ENCODE data around the gene ITPA.
A peak's percentile ranks its signal among the peaks of the same experiment; 100 is the strongest.
"Not testable (repeated sequence)": the region's sequence is repeated elsewhere in the genome, so short reads cannot be mapped to it uniquely, and the experiment has no call there.

Gene ITPA

DNA sequence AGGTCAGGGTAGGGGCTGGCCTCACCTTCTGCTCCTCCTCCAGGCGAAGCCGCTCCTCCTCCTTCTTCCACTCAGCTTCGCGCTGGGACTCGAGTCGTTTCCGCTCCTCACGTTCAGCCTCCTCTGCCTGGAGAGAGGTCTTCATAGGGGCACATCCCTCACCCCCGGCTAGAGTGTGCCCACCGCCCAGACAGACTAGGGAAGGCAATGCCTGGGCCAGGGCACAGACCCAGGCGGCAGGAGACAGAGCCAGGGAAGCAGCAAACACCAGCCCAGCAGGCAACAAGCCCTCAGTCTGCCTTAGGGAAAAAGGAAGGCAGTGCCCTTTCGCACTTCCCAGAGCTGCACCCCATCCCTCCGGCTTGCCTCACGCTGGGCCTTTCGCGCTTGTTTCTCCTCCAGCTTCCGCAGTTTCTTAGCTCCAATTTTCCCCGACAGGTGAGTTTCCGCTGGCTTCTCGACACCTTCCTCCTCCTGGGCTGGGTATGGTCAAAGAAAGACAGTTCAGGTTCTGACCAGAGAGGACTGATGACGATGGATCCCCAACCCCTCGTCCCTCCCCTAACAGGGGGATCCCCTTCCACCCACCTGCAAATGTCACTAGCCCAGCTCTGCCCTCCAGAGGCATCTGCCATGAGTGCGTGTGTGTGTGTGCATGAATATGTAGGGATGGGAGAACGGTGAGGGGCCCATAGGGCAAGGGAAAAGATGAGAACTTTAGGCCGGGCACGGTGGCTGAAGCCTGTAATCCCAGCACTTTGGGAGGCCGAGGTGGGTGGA lies 9.1 kb upstream of the ITPA start:
- DNase-seq (ENCODE audit: low spot score) = no peak

DNA sequence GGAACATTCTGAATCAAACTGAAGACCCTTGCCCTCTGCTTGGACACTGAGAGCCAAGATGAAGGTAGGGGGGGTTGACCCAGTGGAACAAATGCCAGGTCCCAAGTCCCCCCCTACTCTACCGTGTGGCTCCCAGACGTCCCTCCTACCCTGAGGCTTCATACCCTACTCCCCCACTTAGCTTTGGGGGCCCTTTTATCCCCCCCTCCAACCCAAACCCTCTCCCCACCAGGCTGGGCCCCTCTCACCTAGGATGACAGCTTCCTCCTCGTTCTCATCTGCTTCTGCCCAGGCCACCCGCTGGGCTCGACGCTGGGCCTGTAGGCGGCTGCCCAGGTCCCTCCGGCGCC lies 6.4 kb upstream of the ITPA start:
- DNase-seq (ENCODE audit: low spot score) = no peak

DNA sequence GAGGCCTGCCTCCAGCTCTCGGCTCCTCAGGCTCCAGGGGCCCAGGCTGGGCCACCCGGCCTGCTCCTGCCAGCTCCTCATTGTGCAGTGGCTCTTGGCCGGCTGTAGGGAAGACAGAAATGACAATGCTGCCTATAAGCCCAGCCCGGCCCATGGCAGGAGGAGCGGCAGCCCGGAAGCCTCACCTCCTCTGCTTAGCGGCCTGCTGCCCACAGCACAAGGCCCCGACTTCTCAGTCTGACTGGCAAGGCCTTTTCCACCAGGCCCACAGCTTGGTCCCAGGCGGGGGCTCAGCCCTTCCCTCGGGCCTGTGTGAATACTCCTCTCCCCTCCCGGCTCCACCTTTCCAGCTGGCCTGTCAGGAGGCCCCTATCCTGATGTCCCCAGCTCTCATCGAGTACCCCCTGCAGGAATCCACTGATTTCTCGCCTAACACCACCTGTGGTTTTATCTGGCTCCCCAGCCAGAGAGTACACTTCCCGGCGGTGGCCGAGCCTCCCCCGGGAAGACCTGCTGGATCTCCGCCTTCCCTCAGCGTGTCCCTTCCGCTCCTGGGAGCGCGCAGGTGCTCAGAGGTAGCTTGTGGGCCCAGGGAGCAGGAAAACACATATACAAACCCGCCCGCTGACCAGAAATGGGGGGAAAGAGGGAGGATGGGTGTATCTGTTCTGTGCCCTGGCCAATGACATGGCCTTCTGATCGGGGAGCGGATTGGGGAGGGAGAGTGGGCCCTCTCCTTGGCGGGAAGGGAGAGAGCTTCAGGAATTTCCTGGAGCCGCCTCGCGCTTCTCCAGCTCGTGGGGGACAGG lies 5.8 kb upstream of the ITPA start:
- no peak for DNase-seq (ENCODE audit: low spot score)

DNA sequence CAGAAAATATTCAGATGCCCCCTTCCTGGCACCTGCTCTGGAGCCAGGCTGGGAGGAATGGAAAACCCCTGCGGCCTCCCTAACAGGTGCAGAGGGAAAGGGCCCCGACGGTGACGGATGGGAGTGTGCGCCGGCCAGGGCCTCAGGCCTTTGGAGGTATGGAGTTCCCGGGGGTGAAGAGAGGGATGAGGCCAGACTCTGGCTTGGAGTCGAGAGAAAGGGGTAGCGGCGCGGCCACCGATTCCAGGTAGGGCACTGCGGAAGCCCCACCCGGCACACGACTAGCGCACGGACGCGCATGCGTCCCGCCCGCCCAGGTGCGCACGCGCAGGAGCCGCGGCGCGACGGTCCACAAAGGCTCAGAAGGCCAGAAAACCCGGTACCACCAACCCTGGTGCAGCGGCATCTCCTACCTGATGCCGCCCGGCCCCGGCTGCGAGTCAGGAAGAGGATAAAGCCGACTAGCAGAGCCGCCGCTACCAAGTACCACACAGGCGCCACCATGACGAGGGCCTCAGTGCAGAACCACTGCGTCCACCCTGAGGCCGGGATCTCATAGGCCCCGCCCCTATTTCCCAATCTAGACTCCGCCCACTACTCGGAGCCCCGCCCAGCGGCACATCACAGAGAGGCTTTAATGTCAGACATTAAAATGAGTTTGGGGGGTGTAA lies 5.0 kb upstream of the ITPA start, which contains the start of gene DDRGK1:
Gene DDRGK1, minus strand, starts transcription at position 559 of the 671 bp plus-strand sequence. Its CDS starts 55 bp downstream, at position 504.
- peak; percentile 87 for DNase-seq (ENCODE audit: low spot score)

DNA sequence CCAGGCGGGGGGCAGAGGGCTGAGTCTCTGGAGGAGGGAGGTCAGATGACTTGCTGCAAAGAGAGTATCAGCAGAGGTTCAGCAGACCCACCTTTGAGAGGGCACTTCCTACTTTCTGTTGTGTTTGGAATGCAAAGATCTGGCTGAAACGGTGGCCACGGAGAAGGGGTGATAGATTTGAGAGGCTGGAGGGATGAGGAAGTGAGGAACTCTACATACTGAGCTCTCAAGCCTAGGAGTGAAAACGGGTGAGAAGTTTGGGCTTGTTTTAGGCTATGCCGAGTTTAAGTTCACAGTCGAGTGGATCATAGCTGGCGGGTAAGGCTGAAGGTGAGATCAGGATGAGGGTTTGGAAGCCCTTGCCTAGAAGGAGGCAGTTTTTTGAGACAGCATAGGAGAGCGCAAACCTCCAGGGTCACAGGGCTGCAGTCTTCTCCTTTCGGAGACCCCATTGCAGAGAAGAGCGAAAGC lies 477 bp upstream of the ITPA start:
- DNase-seq (ENCODE audit: low spot score) = no peak

DNA sequence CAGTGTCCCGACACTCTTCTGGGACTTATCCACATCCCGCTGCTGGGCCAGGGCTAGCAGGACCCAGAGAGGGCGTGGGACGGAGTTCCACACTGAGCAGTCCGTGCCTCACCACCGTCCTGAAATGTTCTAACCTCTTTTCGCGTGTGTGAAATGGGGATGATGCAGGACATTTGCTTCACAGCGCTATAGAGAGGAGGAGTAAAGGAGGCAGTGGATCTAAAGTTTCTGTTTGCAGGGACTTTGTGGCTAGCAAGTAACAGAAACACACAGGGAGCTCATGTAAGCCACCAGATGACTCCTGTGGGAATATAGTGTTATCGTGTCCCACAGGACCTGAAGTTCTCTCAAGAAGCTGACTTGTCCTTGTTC lies 634 bp downstream of the ITPA start:
- no peak for DNase-seq (ENCODE audit: low spot score)

DNA sequence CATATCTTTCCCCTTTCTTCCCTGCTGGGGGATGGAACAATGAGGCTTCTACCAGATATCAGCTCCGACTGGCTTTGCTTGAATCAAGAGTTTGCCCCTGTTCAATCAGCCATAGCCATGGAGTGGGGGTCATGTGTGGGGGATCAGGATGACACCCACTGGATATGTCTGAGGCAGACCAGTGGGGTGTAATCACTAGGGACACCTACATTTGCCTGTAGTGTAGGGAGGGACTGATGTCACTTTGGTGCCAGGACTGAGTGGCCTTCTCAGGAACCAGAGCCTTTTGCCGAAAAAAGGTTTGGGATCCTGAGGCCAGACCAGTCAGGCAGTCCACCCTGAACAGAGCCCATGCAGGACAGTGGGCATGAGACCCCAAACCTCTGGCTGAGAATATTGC lies 1.0 kb downstream of the ITPA start:
- DNase-seq (ENCODE audit: low spot score) = no peak

DNA sequence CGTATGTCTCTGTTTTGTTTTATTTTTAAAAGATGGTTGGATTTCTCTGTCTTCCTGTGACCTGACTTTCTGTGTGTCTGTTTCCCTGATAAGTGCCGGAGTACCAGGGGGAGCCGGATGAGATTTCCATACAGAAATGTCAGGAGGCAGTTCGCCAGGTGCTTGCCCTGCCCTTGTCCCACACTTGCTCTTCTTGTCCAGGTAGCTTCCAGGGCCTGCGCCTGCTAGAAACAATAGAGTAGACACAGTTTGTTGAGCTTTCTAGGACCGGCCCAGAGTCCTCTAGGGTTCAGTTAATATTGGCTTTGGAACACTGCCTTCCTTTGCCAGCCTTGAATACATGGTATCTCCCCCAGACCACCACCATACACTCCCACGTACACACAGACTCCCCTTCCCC lies 3.9 kb downstream of the ITPA start:
- no peak for DNase-seq (ENCODE audit: low spot score)

DNA sequence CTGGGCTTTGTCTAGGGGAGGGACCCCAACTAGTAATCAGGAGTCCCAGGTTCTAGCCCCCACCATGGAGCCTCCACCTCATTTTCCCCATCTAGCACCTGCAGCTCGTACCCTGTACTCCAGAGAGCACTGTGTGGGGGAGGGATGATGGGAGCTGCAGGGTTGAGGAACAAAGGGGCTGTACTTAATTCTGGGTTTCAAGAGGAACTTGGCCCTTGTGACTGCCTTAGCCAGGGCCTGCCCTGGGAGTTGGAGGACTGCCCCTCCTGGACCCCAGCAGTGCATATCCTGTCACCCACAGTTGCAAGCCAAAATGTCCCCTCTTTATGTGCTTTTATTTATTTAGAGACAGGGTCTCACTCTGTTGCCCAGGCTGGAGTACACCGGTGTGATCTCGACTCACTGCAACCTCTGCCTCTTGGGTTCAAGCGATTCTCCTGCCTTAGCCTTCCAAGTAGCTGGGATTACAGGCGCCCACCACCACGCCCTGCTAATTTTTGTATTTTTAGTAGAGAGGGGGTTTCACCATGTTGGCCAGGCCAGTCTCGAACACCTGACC lies 6.1 kb downstream of the ITPA start:
- DNase-seq (ENCODE audit: low spot score) = not testable (repeated sequence)

DNA sequence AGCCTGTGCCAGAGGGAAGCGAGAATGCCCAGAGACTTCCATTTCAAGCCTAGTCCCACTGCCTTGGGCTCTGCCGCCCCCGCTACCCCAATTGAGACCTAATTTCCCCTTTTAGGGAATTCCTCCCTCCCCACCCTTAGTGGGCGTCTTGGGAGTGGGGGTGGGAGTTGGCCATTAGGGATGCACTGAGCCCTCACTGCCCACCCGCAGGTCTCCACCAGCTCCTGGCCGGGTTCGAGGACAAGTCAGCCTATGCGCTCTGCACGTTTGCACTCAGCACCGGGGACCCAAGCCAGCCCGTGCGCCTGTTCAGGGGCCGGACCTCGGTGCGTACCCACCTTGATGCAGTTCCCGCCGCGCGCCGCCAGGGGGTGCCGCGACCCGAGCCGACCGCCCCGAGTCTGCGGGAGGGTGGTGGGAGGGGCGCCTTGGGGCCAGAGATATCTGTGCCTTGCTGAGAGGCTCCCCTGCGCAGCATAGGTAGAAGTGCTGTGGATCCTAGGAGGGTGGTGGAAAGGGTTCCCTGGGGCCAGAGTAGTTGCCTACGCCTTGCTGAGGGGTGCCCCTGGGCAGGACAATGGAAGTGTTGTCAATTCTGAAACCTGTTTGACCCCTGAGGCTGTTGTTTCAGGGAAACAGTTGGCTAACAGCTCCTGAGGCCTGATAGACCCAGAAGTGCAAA lies 9.2 kb downstream of the ITPA start:
- no peak for DNase-seq (ENCODE audit: low spot score)

DNA sequence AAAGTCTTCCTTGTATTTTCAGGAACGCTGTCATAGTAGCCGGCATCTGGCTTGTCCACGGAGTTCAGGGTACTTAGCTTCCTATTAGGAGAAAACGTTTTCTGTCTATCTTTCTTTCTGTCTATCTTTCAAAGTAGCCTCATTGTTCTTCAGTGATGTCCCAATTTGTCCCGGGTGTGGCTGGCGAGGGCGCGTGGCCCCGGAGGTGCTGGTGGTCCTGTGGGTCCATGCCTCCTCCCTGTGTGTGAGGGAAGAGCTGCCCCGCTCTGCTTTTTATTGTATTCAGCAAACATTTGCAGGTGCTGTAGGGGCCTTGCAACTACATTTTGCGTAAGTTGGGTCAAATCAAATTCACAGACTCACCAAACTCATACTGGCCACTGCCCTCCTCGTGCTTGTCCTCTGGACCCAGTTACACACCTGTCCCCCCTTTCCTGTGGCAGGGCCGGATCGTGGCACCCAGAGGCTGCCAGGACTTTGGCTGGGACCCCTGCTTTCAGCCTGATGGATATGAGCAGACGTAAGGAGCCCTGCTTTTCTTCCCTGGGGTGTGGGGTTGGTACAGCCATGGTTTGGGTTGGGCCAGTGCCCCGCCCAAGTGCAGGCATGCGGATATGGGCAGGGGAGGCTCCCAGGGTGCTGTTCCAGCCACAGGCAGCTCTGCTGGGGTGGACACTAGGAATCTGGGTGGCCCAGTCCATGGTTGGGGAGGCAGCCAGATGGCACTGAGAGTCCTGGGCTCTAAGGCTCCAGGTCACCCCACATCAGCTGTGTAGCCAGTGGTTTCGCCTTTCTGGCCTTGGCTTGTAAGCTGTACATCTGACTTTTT lies 12.3 kb downstream of the ITPA start:
- DNase-seq (ENCODE audit: low spot score) = no peak

DNA sequence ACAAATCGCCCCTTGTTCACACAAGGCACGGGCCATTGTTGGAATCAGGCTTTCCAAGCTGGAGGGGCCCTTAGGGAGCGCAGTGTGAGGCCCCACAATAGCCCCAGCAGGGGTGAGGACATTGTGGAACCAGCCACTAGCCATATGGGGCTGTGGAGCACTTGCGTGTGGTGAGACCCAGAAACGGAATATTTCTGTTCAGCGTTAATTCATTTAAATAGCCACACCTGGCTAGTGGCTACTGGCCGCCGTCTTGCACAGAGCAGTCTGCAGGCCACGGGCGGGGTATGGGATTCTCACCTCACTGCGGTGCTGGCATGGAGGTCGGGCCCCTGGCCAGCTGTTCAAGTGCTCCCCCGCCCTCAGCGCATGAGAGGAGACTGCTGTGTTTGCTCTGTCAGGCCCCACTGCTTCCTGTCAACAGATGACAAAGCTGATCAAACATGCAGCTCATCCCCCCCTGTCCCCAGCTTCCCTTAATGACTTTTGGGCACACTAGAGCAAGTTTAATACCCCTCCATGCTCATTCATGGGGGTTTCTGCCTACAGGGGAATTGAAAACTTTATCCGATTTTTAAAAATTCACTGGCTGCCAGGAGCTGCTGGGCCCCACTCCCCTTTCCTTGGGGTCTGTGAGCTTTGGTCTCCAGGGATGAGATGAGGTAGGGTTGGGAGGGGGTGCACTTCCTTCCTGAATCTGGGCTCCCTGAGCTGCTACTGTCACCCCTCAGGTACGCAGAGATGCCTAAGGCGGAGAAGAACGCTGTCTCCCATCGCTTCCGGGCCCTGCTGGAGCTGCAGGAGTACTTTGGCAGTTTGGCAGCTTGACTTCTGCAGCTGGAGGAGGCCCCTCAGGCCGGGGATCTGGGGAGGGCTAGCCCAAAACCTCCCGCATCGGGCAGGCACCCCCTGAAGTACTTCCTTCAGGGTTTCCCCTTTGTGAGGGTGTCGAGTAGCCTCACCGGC lies 13.6 kb downstream of the ITPA start:
- no peak for DNase-seq (ENCODE audit: low spot score)

DNA sequence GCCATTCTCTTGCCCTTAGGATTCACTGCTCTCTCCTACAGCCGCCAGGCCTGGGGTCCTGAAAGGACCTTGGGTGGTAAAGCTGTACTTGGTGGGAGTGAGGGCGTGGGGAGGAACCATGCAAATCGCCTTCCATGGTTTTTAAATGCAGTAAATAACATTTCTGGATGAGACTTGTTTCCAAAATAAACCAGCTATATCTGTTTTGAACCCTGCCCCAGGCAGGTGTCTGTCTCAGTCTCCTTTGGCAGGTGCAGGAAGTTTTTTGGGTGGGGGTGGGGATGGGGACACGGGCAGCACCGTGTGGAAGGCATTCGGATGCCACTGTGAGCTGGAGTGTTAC lies 14.3 kb downstream of the ITPA start:
- DNase-seq (ENCODE audit: low spot score) = no peak

DNA sequence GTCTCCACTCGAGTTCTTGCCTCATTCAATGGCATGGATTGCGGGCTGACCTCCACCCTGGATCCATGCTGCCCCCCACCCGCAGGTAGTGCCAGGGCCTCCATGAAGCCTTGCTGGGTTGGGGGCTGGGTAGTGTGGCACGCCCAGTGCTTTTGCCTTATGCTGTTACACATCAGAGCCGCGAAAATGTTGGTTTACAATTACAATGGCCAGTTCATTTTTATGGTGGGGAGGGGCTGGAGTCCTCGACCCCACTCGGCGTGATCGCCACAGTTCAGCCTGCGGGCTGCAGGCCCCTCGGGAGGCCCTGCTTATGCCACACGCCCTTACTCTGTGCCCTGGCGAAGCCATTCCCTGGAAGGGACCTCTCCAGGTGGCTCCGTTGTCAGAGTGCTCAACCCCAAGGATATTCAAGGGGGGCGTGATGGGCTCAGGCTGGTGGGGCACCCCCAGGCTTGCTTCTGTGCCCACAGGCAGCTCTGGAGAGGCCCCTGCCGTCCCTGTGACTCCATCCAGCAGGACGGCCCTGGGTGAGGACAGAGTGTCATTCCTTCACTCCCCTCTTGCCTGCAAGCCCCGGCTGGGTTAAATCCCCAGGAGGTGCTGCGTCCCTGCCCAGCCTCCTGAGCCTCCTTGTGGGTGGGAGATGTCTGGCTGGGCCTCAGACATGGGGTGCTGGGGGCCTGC lies 14.8 kb downstream of the ITPA start:
- no peak for DNase-seq (ENCODE audit: low spot score)

DNA sequence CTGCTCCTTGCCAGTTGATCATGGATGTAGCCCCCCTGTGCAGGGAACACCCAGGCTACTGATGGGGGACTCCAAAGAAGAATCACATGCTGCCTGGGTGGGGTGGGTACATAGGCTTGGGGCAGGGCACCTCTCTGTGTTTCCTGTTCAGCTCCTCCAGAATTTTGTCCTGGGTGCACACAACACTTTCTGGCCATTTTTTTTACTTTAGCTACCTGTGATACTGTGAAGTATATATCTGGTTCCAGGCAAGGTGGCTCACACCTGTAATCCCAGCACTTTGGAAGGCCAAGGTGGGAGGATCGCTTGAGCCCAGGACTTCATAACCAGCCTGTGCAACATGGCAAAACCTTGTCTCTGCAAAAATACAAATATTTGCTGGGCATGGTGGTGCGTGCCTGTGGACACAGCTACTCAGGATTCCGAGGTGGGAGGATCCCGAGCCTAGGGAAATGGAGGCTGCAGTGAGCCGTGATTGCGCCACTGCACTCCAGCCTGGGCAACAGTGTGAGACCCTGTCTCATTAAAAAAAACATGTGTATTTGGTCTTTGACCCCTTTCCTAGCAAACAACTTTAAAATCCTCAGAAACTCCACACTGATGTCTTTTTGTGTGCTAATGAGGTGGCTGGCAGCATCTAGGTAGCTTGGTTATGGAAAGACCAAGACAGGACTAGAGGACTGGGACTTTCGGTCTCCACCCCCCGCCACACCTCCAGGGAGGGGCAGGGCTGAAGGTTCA lies 15.6 kb downstream of the ITPA start:
- no peak for DNase-seq (ENCODE audit: low spot score)

DNA sequence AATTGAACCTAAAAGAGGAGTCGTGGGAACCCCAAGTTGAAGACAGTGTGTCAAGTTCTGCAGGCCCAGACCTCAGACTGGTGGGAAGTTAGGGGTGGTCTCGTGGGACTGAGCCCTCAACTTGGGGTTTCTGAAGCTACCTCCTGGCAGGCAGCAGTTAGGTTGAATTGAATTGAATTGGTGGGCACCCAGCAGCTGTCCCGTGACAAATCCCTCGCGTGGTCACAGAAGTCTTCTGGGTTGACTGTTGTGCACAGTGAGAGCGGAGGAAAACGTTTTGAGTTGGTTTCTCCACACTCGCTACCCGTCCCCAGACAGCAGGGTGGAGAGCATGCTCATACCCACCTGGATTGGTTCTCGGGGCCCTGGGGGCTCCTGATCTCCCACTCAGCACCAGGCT lies 16.8 kb downstream of the ITPA start:
- no peak for DNase-seq (ENCODE audit: low spot score)

DNA sequence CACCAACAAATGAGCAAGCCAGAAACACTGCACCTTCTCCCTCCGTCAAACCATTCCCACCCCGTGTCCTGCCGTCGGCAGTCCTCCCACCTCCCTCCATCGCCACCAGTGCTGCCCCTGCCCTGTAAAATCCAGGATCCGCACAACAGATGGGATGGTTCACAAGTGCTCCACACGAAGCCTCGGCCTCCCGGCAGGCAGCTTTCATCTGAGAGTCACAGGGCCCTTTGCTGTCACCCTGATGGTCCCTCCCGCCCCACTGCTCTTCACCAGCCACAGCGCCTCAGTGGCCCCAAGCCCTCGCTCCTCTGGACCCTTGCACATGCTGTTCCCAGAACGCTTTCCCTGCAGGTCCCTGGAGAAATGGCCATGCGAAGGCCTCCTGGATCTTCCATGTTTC lies 17.6 kb downstream of the ITPA start:
- no peak for DNase-seq (ENCODE audit: low spot score)

DNA sequence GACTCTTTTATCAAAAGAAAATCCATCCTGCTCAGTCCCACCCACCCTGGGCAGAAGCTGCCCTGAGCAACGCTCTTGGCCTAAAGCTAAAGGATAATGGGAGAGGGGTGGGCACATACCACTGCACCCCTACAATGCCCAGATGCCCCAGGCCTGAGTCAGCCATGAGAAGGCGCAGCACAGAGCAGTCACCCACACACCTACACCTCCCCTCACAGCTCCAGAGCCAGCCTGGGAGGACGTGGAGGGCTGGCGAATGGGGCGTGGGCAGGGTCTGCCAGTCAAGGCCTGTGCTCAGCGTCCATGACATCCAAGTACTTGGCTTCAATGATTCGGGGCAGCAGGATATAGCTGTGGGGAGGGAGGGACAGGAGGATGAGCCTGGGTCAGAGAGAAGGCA lies 18.2 kb downstream of the ITPA start:
- no peak for DNase-seq (ENCODE audit: low spot score)

Data from putamen (tissue), 1 donor.